IMR-90 (cell line): ENCODE results near the gene CUL9.

Experiments used
- BHLHE40 ChIP-seq: fragments of 150-350 bp; IDR thresholded peaks from 2 replicates; pipeline ENCODE4 v1.6.1; 2016; ENCODE audit warnings: mild to moderate bottlenecking, low read depth, low read length
- CEBPB ChIP-seq: IDR thresholded peaks from 2 replicates; pipeline ENCODE4 v1.6.1; 2012; ENCODE audit warnings: low read depth, low read length, improper control_type of control experiment
- CHD1 ChIP-seq: IDR thresholded peaks from 2 replicates; pipeline ENCODE4 v1.6.1; 2012; ENCODE audit warnings: low read depth, low read length, improper control_type of control experiment
- ELK1 ChIP-seq: fragments of 150-350 bp; IDR thresholded peaks from 2 replicates; pipeline ENCODE4 v1.6.1; 2016; ENCODE audit warnings: low read depth, mild to moderate bottlenecking, low read length, moderate library complexity, borderline replicate concordance
- FOS ChIP-seq: fragments of 150-350 bp; IDR thresholded peaks from 2 replicates; pipeline ENCODE4 v1.6.1; 2016; ENCODE audit warnings: low read depth, low read length
- MAFK ChIP-seq: IDR thresholded peaks from 2 replicates; pipeline ENCODE4 v1.6.1; 2012; ENCODE audit warnings: low read depth, low read length, improper control_type of control experiment
- MXI1 ChIP-seq: IDR thresholded peaks from 2 replicates; pipeline ENCODE4 v1.6.1; 2012; ENCODE audit warnings: low read depth, mild to moderate bottlenecking, low read length, moderate library complexity, borderline replicate concordance
- POLR2A ChIP-seq: IDR thresholded peaks from 2 replicates; pipeline ENCODE4 v1.6.1; 2012; ENCODE audit warnings: mild to moderate bottlenecking, low read depth, low read length
- RAD21 ChIP-seq: IDR thresholded peaks from 2 replicates; pipeline ENCODE4 v1.6.1; 2012; ENCODE audit warnings: low read length, improper control_type of control experiment
- RCOR1 ChIP-seq: IDR thresholded peaks from 2 replicates; pipeline ENCODE4 v1.6.1; 2012; ENCODE audit warnings: mild to moderate bottlenecking, low read length, improper control_type of control experiment; ENCODE audit not compliant: insufficient replicate concordance
- RFX5 ChIP-seq: IDR thresholded peaks from 2 replicates; pipeline ENCODE4 v1.8.0; 2012; ENCODE audit warnings: low read depth, mild to moderate bottlenecking, low read length, moderate library complexity
- SMC3 ChIP-seq: fragments of 150-350 bp; IDR thresholded peaks from 2 replicates; pipeline ENCODE4 v1.6.1; 2016; ENCODE audit warnings: low read depth, mild to moderate bottlenecking, antibody characterized with exemption, low read length, moderate library complexity
- USF2 ChIP-seq: fragments of 150-350 bp; IDR thresholded peaks from 2 replicates; pipeline ENCODE4 v1.6.1; 2017; ENCODE audit warnings: mild to moderate bottlenecking, antibody characterized with exemption, low read length, low read depth
- TF ChIP-seq, protein P1 (sequence below): conservative IDR thresholded peaks from 2 replicates; pipeline ENCODE4 v1.5.1; 2012; ENCODE audit warnings: mild to moderate bottlenecking, low read depth, low read length, improper control_type of control experiment

GRCh38 chr6:43219119-43219518 lies 37.1 kb downstream of the CUL9 start:
- TF ChIP-seq, protein P1, sequence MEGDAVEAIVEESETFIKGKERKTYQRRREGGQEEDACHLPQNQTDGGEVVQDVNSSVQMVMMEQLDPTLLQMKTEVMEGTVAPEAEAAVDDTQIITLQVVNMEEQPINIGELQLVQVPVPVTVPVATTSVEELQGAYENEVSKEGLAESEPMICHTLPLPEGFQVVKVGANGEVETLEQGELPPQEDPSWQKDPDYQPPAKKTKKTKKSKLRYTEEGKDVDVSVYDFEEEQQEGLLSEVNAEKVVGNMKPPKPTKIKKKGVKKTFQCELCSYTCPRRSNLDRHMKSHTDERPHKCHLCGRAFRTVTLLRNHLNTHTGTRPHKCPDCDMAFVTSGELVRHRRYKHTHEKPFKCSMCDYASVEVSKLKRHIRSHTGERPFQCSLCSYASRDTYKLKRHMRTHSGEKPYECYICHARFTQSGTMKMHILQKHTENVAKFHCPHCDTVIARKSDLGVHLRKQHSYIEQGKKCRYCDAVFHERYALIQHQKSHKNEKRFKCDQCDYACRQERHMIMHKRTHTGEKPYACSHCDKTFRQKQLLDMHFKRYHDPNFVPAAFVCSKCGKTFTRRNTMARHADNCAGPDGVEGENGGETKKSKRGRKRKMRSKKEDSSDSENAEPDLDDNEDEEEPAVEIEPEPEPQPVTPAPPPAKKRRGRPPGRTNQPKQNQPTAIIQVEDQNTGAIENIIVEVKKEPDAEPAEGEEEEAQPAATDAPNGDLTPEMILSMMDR: no peak
- TF ChIP-seq POLR2A: no peak
- no peak for TF ChIP-seq SMC3
- TF ChIP-seq RFX5: no peak
- no peak for TF ChIP-seq MXI1
- TF ChIP-seq RAD21: no peak
- TF ChIP-seq BHLHE40: no peak
- TF ChIP-seq CHD1: no peak
- no peak for TF ChIP-seq MAFK
- TF ChIP-seq USF2: no peak
- no peak for TF ChIP-seq CEBPB
- TF ChIP-seq RCOR1: no peak
- TF ChIP-seq ELK1: no peak
- TF ChIP-seq FOS: no peak
